A673 (cell line): ENCODE data around the gene TCEAL3. TPM values are rescaled to one million over a fixed set of nuclear protein-coding genes. Genes with fewer than 3 reads are reported as not detected.

Source experiments
- BruUV-seq: library from RNA; stranded (reverse); fragments of 400-500 nt; replicated peaks from 2 replicates; lab custom pipeline; 2021; lab: Mats Ljungman, UMichigan
- CTCF ChIA-PET: fragments of 300-600 bp; sonication (Branson Sonifier 250); formaldehyde crosslinking; loops from one replicate; lab custom pipeline; 2022; ENCODE audit warnings: antibody characterized with exemption; lab: Charles Lee
- POLR2A ChIA-PET: fragments of 300-600 bp; sonication (Branson Sonifier 250); formaldehyde crosslinking; loops from one replicate; lab custom pipeline; 2022; ENCODE audit warnings: antibody characterized with exemption; ENCODE audit not compliant: low non-redundant PET; lab: Charles Lee
- DNase-seq: peaks from one replicate; pipeline ENCODE4 v3.0.0-alpha.2; 2015; ENCODE audit warnings: low spot score
- H3K27ac ChIP-seq: fragments of 200-600 bp; sonication (generic); 2 replicates; pipeline ENCODE4 v1.5.1; 2016; ENCODE audit warnings: mixed run types, low read depth, mild to moderate bottlenecking, mixed read lengths, antibody characterized with exemption, low read length; ENCODE audit not compliant: poor library complexity, severe bottlenecking
- H3K27me3 ChIP-seq: fragments of 200-600 bp; sonication (generic); replicated peaks from 2 replicates; pipeline ENCODE4 v1.6.1; 2017; ENCODE audit warnings: mixed run types, low read depth, mild to moderate bottlenecking, mixed read lengths, antibody characterized with exemption, low read length; ENCODE audit not compliant: insufficient read depth, poor library complexity
- H3K36me3 ChIP-seq: fragments of 200-600 bp; sonication (generic); 2 replicates; pipeline ENCODE4 v1.6.1; 2016; ENCODE audit warnings: mixed run types, mild to moderate bottlenecking, mixed read lengths, antibody characterized with exemption, low read length; ENCODE audit not compliant: insufficient read depth, poor library complexity, severe bottlenecking
- H3K4me1 ChIP-seq: fragments of 200-600 bp; sonication (generic); 2 replicates; pipeline ENCODE4 v1.6.1; 2017; ENCODE audit warnings: mixed run types, mild to moderate bottlenecking, mixed read lengths, antibody characterized with exemption, low read length; ENCODE audit not compliant: insufficient read depth, poor library complexity, severe bottlenecking
- H3K4me3 ChIP-seq: fragments of 200-600 bp; sonication (generic); 2 replicates; pipeline ENCODE4 v1.5.1; 2016; ENCODE audit warnings: low read depth, mixed run types, mild to moderate bottlenecking, mixed read lengths, low read length; ENCODE audit not compliant: poor library complexity, severe bottlenecking
- H3K9me3 ChIP-seq: fragments of 200-600 bp; sonication (generic); 2 replicates; pipeline ENCODE4 v1.6.1; 2016; ENCODE audit warnings: mixed run types, low read depth, mild to moderate bottlenecking, mixed read lengths, antibody characterized with exemption, low read length; ENCODE audit not compliant: poor library complexity, severe bottlenecking
- CTCF ChIP-seq: fragments of 300-800, 200-600 bp; sonication (generic); conservative IDR thresholded peaks from 2 replicates; pipeline ENCODE4 v1.5.1; 2017; ENCODE audit warnings: low read depth, mild to moderate bottlenecking, antibody characterized with exemption, low read length, moderate library complexity, mixed read lengths
- EZH2 ChIP-seq: fragments of 200-600 bp; sonication (generic); IDR thresholded peaks from 2 replicates; pipeline ENCODE4 v1.6.1; 2017; ENCODE audit warnings: borderline replicate concordance, low read depth, mild to moderate bottlenecking, mixed read lengths, antibody characterized with exemption, low read length; ENCODE audit not compliant: poor library complexity, severe bottlenecking
- intact Hi-C: fragments of 100-400 bp; cut with micrococcal nuclease; formaldehyde crosslinking; loops from one replicate; pipeline ENCODE4 v1.10.0; 2022; ENCODE audit not compliant: unreplicated experiment
- total RNA-seq: library from RNA; stranded (reverse); gene quantifications from 2 replicates; pipeline ENCODE4 v1.2.3, GENCODE V29; 2021

TCEAL3 gene
- total RNA-seq, 1 experiment from 2014 or later = 12.1 TPM

DNA sequence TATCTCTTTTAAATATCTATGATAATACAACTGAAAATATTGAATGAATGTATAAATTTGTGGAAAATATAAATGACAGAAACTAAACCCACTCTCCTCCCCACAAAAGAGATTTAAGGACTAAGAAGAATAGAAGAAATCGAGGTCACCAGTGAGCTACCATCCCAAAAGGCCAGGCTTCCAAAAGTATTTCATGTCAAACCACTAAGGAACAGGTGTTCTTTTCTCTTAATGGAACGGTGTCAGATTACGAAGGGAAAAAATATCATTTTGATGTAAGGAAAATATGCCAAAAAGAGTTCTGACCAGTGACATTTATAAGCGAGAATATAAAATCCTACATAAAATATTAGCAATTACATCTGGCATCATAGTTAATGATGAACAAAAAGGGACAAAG lies 36.0 kb upstream of the TCEAL3 start:
- no peak for TF ChIP-seq CTCF
- TF ChIP-seq EZH2 = no peak
- DNase-seq = no peak
- POLR2A ChIA-PET = interaction anchor here (0.5 kb wide), 1 partner anchor 90 kb away, joined by 3 read pairs; no protein-coding TSS in a partner anchor
- peaks cover 9% of the 10 kb centered on the region for H3K27me3 ChIP-seq
- H3K9me3 ChIP-seq = no peaks in the 10 kb centered on the region
- no peaks in the 10 kb centered on the region for H3K4me1 ChIP-seq
- H3K27ac ChIP-seq = no peak overlapping the region
- intact Hi-C loops = no loop called here
- BruUV-seq = no TSS peak
- CTCF ChIA-PET = no interaction called here
- H3K36me3 ChIP-seq = no peaks in the 10 kb centered on the region
- H3K4me3 ChIP-seq = no peak overlapping the region

DNA sequence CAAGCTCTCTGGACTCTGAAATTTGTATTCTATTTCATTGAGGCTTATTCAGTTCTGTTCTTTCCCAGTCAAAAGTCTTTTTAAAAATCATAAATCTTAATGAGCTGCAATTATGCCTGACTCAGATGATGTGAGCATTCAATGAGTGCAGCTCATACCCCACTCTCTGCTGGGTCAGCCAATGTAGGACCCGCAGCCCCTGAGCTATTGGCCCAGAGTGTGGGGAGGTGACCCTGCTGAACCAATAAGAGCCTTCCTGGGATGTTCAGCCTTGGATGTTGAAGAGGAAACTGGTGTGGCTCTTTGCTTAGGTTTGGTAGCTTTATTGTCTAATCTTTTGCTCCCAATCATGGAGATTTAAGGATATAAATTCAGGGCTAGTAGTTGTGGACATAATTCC lies 34.6 kb upstream of the TCEAL3 start:
- BruUV-seq = no TSS peak
- TF ChIP-seq EZH2 (no peak), CTCF (no peak)
- DNase-seq = no peak

GRCh38 chrX:103584596-103584995 lies 23.2 kb upstream of the TCEAL3 start:
- Histone ChIP-seq H3K9me3 (no peaks in the 10 kb centered on the region), H3K27me3 (peaks cover 15% of the 10 kb centered on the region), H3K27ac (no peak overlapping the region), H3K4me3 (no peak overlapping the region), H3K4me1 (no peaks in the 10 kb centered on the region), H3K36me3 (no peaks in the 10 kb centered on the region)
- BruUV-seq = no TSS peak
- intact Hi-C loops = no loop called here
- ChIA-PET CTCF (no interaction called here), POLR2A (no interaction called here)
- no peak for TF ChIP-seq CTCF
- TF ChIP-seq EZH2 = no peak
- peak; percentile 26 for DNase-seq

More for the DNA sequence above, 34.6 kb upstream of the TCEAL3 start:
- intact Hi-C loops = no loop called here
- Histone ChIP-seq H3K4me3 (no peak overlapping the region), H3K27ac (no peak overlapping the region), H3K36me3 (no peaks in the 10 kb centered on the region), H3K9me3 (no peaks in the 10 kb centered on the region), H3K27me3 (peaks cover 9% of the 10 kb centered on the region), H3K4me1 (no peaks in the 10 kb centered on the region)
- POLR2A ChIA-PET = no interaction called here
- CTCF ChIA-PET = no interaction called here
